Erythroblast (primary cell): ENCODE measurements around the gene EDNRB.
"Not testable (repeated sequence)": the region's sequence is repeated elsewhere in the genome, so short reads cannot be mapped to it uniquely, and the experiment has no call there.

Experiments used
- DNase-seq, 2 experiments: peaks; one replicate each; lab custom pipeline; 2025; lab: John Stamatoyannopoulos, UW
- GATA1 ChIP-seq: IDR thresholded peaks from 2 replicates; pipeline ENCODE4 v1.6.1; 2011; ENCODE audit warnings: low read depth, mild to moderate bottlenecking, control low read depth, low read length, moderate library complexity
- POLR2A ChIP-seq: IDR thresholded peaks from 2 replicates; pipeline ENCODE4 v1.6.1; 2011; ENCODE audit warnings: mild to moderate bottlenecking, low read length

EDNRB gene

GRCh38 chr13:77876176-77876575, 42.5 kb downstream of the EDNRB start:
- no peak for TF ChIP-seq POLR2A
- DNase-seq: no peak

GRCh38 chr13:77874406-77874805, 44.2 kb downstream of the EDNRB start:
- no peak for DNase-seq
- no peak for TF ChIP-seq GATA1
- no peak for TF ChIP-seq POLR2A

- no peak for TF ChIP-seq POLR2A
- no peak for TF ChIP-seq GATA1
- no peak for DNase-seq
Measured at GRCh38 chr13:77872995-77873394, 45.6 kb downstream of the EDNRB start.

- TF ChIP-seq GATA1 (no peak), POLR2A (no peak)
- no peak for DNase-seq
Measured at GRCh38 chr13:77871596-77871995, 47.0 kb downstream of the EDNRB start.

GRCh38 chr13:77868717-77869116, 49.9 kb downstream of the EDNRB start:
- TF ChIP-seq GATA1 (no peak), POLR2A (no peak)
- DNase-seq: peak in 1 of 2 experiments; percentile 11

GRCh38 chr13:77866971-77867370, 51.7 kb downstream of the EDNRB start:
- DNase-seq: no peak
- TF ChIP-seq POLR2A (no peak), GATA1 (no peak)

- no peak for TF ChIP-seq POLR2A
- TF ChIP-seq GATA1: no peak
- DNase-seq: no peak
Measured at GRCh38 chr13:77865622-77866021, 53.0 kb downstream of the EDNRB start.

GRCh38 chr13:77863144-77863543, 55.5 kb downstream of the EDNRB start:
- TF ChIP-seq POLR2A (no peak), GATA1 (no peak)

GRCh38 chr13:77861741-77862140, 56.9 kb downstream of the EDNRB start:
- TF ChIP-seq POLR2A (no peak), GATA1 (no peak)

More at GRCh38 chr13:77863144-77863543, 55.5 kb downstream of the EDNRB start:
- DNase-seq: no peak

GRCh38 chr13:77860507-77860981, 58.1 kb downstream of the EDNRB start:
- DNase-seq: no peak
- TF ChIP-seq POLR2A (no peak), GATA1 (no peak)

More at GRCh38 chr13:77861741-77862140, 56.9 kb downstream of the EDNRB start:
- DNase-seq: no peak

GRCh38 chr13:77859450-77859849, 59.2 kb downstream of the EDNRB start:
- no peak for DNase-seq

GRCh38 chr13:77857531-77858209, 61.0 kb downstream of the EDNRB start:
- no peak for TF ChIP-seq GATA1
- TF ChIP-seq POLR2A: no peak
- DNase-seq: no peak

More at GRCh38 chr13:77859450-77859849, 59.2 kb downstream of the EDNRB start:
- TF ChIP-seq POLR2A (no peak), GATA1 (no peak)

- TF ChIP-seq GATA1 (no peak), POLR2A (no peak)
- DNase-seq: no peak
Measured at GRCh38 chr13:77853703-77854102, 64.9 kb downstream of the EDNRB start.

GRCh38 chr13:77848050-77848449, 70.6 kb downstream of the EDNRB start:
- DNase-seq: not testable (repeated sequence)

GRCh38 chr13:77846173-77846572, 72.5 kb downstream of the EDNRB start:
- TF ChIP-seq POLR2A: no peak
- no peak for TF ChIP-seq GATA1

More at GRCh38 chr13:77846173-77846572, 72.5 kb downstream of the EDNRB start:
- no peak for DNase-seq
